Lower leg skin (tissue), 4 donors: ENCODE measurements around the gene CCHCR1. TPM values are rescaled to one million over a fixed set of nuclear protein-coding genes. Genes with fewer than 3 reads are reported as not detected.
"Not testable (repeated sequence)": the region's sequence is repeated elsewhere in the genome, so short reads cannot be mapped to it uniquely, and the experiment has no call there.

Source experiments
- DNase-seq, 2 donors: peaks; one replicate each; pipeline ENCODE4 v3.0.0-alpha.2; 2019; ENCODE audit warnings: low spot score in 2 of 2
- H3K4me3 ChIP-seq: fragments of 200-600 bp; sonication (generic); 2 replicates; pipeline ENCODE4 v1.5.1; 2017; ENCODE audit warnings: mild to moderate bottlenecking, low read depth; ENCODE audit not compliant: poor library complexity, severe bottlenecking
- CTCF ChIP-seq, 3 donors: fragments of 450-650 bp; IDR thresholded peaks; one replicate each; pipeline ENCODE4 v1.5.1; 2016; ENCODE audit warnings: antibody characterized with exemption in 3 of 3, mild to moderate bottlenecking in 3 of 3, moderate library complexity in 2 of 3
- POLR2A ChIP-seq, 2 donors: fragments of 450-650 bp; IDR thresholded peaks; one replicate each; pipeline ENCODE4 v1.6.1; 2016 to 2017; ENCODE audit warnings: antibody characterized with exemption in 2 of 2, mild to moderate bottlenecking in 1 of 2, moderate library complexity in 1 of 2
- WGBS, 2 donors: methylation state at CpG; one replicate each; pipeline ENCODE4 v1.1.5; 2018; 5-methylcytosine and 5-hydroxymethylcytosine counted together
- intact Hi-C: fragments of 100-400 bp; cut with DNase I; formaldehyde crosslinking; loops from one replicate; pipeline ENCODE4 v1.15.0; 2023; ENCODE audit warnings: low total_unique reads
- total RNA-seq, 4 donors: library from RNA; depleted of rRNA; stranded (reverse); fragments of >200 nt; gene quantifications; one replicate each; pipeline ENCODE4 v1.1.0, GENCODE V29; 2016

The CCHCR1 gene
- 10 to 100 TPM; 13.1 to 34.1 (median 21.7) TPM for total RNA-seq

- peak within 1 kb of the TSS; percentile 45 for H3K4me3 ChIP-seq
- WGBS, 2 donors, result 4 to 6% methylated on average over 14 of the region's 14 CpGs
- no peak for TF ChIP-seq CTCF (IDR thresholded peaks at IDR 0.05)
- no peak for TF ChIP-seq POLR2A (IDR thresholded peaks at IDR 0.05)
- intact Hi-C loops, result no loop called here
- no peak for DNase-seq
Observed at GRCh38 chr6:31157513-31158139, at the start of gene CCHCR1. Gene CCHCR1 (minus strand): TSS chr6:31157802. CDS start chr6:31157600, 202 bp downstream.

- WGBS, 2 donors, result 77 to 88% methylated on average over 2 of the region's 2 CpGs
- no peak for DNase-seq
- TF ChIP-seq CTCF (IDR thresholded peaks at IDR 0.05), result no peak
- TF ChIP-seq POLR2A (IDR thresholded peaks at IDR 0.05), result no peak
- no peak overlapping the region for H3K4me3 ChIP-seq
- intact Hi-C loops, result no loop called here
Observed at GRCh38 chr6:31205638-31206037, 48.0 kb upstream of the CCHCR1 start.

GRCh38 chr6:31204751-31205145 is 47.1 kb upstream of the CCHCR1 start:
- DNase-seq, result no peak
- no peak for TF ChIP-seq CTCF (IDR thresholded peaks at IDR 0.05)
- no peak for TF ChIP-seq POLR2A (IDR thresholded peaks at IDR 0.05)
- no peak overlapping the region for H3K4me3 ChIP-seq
- intact Hi-C loops, result no loop called here
- WGBS, 2 donors, result 80 to 83% methylated on average over 4 of the region's 4 CpGs

GRCh38 chr6:31203345-31203979 is 45.9 kb upstream of the CCHCR1 start:
- intact Hi-C loops, result no loop called here
- WGBS, 2 donors, result 18 to 21% methylated on average over 5 of the region's 5 CpGs

GRCh38 chr6:31202259-31203166 is 44.9 kb upstream of the CCHCR1 start:
- WGBS, 2 donors, result 47 to 54% methylated on average over 11 of the region's 11 CpGs
- DNase-seq, result no peak
- TF ChIP-seq CTCF (IDR thresholded peaks at IDR 0.05) (no peak), POLR2A (IDR thresholded peaks at IDR 0.05) (no peak)
- no peak overlapping the region for H3K4me3 ChIP-seq
- intact Hi-C loops, result no loop called here

More at GRCh38 chr6:31203345-31203979, 45.9 kb upstream of the CCHCR1 start:
- TF ChIP-seq POLR2A (IDR thresholded peaks at IDR 0.05), result no peak
- TF ChIP-seq CTCF (IDR thresholded peaks at IDR 0.05), result no peak
- DNase-seq, result no peak
- no peak overlapping the region for H3K4me3 ChIP-seq

- H3K4me3 ChIP-seq, DNase-seq: not testable (repeated sequence)
- intact Hi-C loops, result loop anchor here (5.0 kb wide), 1 partner anchor 168 kb away; no protein-coding TSS in a partner anchor
- WGBS, 2 donors, result 90 to 92% methylated on average over 4 of the region's 4 CpGs
Observed at GRCh38 chr6:31199105-31199452, 41.5 kb upstream of the CCHCR1 start.
